AG04449 (cell line): ENCODE data around the gene CHST13.

ENCODE experiments used
- CTCF ChIA-PET: fragments of 350-600 bp; formaldehyde crosslinking; extraction: SDS; loops from one replicate; lab custom pipeline; 2021; ENCODE audit warnings: antibody characterized with exemption; lab: Yijun Ruan, JAX
- POLR2A ChIA-PET: fragments of 400-600, 350-600 bp; formaldehyde crosslinking; extraction: SDS; loops from one replicate; lab custom pipeline; 2020; ENCODE audit warnings: antibody characterized with exemption, inconsistent platforms; lab: Yijun Ruan, JAX
- DNase-seq: peaks from one replicate; pipeline ENCODE4 v3.0.0-alpha.2; 2010; ENCODE audit warnings: low read depth, low spot score
- H3K4me3 ChIP-seq: 2 replicates; pipeline ENCODE4 v1.5.1; 2011; ENCODE audit warnings: low read depth, mild to moderate bottlenecking, control low read depth, low read length
- TF ChIP-seq, protein P1 (sequence below): IDR thresholded peaks from one replicate; pipeline ENCODE4 v1.5.1; 2011; ENCODE audit warnings: mild to moderate bottlenecking, moderate library complexity, low read length, control low read depth, inconsistent platforms; ENCODE audit not compliant: insufficient read depth; ENCODE audit errors: missing control alignments

Gene CHST13

DNA sequence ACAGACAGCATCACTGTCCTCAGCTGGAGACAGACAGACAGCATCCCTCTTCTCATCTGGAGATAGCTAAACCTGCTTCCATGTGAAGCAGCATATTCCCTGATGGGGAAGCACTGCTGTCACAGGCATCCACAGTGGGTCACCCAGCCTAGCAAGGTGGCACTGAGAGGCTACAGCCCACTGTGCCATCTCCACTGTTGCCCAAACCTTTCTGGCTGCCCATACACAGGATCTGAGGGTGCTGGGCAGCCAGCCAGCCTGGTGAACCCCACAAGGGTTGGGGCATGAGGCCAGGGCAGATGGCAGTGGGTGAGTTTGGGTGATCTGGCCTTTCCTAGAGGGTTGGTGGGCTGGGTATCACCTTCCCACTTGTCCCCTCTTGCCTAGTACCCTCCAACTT is 11.7 kb downstream of the CHST13 start:
- POLR2A ChIA-PET, result no interaction called here
- DNase-seq, result no peak

DNA sequence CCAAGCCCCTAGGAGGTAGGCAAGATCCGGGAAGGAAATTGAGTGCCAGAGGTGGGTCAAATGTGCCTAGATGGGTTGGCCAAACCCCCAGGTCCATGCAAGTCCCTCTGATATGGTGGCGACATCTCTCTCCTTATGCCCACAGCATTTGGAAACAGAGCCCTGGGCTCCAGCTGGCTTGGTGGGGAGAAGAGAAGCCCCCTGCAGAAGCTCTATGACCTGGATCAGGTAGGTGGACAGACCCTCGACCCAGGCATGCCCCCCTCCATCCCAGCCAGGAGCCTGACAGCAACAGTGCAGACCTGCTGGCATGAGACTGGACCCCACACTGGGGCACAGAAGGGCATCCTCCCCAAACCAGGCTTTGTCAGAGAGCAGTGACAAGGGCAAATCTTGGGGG is 12.2 kb downstream of the CHST13 start:
- DNase-seq, result no peak
- CTCF ChIA-PET, result interaction anchor here (1.1 to 1.2 kb wide), 2 partner anchors 12 to 402 kb away, joined by 3 read pairs; partner anchors contain the start of gene CHST13
- POLR2A ChIA-PET, result no interaction called here
- TF ChIP-seq, protein P1, sequence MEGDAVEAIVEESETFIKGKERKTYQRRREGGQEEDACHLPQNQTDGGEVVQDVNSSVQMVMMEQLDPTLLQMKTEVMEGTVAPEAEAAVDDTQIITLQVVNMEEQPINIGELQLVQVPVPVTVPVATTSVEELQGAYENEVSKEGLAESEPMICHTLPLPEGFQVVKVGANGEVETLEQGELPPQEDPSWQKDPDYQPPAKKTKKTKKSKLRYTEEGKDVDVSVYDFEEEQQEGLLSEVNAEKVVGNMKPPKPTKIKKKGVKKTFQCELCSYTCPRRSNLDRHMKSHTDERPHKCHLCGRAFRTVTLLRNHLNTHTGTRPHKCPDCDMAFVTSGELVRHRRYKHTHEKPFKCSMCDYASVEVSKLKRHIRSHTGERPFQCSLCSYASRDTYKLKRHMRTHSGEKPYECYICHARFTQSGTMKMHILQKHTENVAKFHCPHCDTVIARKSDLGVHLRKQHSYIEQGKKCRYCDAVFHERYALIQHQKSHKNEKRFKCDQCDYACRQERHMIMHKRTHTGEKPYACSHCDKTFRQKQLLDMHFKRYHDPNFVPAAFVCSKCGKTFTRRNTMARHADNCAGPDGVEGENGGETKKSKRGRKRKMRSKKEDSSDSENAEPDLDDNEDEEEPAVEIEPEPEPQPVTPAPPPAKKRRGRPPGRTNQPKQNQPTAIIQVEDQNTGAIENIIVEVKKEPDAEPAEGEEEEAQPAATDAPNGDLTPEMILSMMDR, result no peak
- H3K4me3 ChIP-seq, result no peak overlapping the region

More for the DNA sequence above, 11.7 kb downstream of the CHST13 start:
- no peak overlapping the region for H3K4me3 ChIP-seq
- TF ChIP-seq, protein P1, result no peak
- CTCF ChIA-PET, result interaction anchor here (1.1 to 1.2 kb wide), 2 partner anchors 12 to 402 kb away, joined by 3 read pairs; partner anchors contain the start of gene CHST13

DNA sequence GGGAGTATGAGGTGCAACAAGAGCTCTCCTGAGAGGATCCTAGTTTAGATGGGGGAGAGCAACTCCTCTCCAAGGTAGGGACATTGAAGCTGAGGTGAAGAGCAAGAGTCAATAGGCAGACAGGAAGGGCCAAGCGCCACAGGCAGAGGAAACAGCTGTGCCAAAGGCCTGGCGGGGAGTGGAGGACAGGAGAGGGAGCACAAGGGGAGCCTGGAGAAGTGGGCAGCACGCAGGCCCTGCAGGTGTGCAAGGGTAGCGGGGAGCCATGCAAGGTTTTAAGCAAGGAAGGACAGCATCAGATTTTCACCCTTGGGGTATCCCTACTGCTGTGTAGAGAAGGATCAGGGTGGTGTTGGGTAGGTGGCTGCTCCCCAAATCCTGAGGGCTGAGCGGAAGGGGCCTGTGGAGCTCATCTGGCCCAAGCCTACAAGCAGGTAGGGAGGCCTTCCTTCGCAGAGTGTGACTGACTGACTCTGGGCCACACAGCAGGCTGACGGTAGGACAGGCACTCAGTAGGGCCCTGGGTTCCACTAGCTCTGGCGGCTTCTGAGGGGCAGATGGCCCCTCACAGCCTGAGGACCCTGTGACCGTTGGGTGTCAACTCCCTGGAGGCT is 13.3 kb downstream of the CHST13 start:
- ChIA-PET CTCF (interaction anchor here (1.2 to 1.9 kb wide), 2 partner anchors 15 to 116 kb away, joined by 4 to 7 read pairs; no protein-coding TSS in a partner anchor), POLR2A (no interaction called here)
- no peak for DNase-seq
- no peak overlapping the region for H3K4me3 ChIP-seq
- TF ChIP-seq, protein P1, result no peak

DNA sequence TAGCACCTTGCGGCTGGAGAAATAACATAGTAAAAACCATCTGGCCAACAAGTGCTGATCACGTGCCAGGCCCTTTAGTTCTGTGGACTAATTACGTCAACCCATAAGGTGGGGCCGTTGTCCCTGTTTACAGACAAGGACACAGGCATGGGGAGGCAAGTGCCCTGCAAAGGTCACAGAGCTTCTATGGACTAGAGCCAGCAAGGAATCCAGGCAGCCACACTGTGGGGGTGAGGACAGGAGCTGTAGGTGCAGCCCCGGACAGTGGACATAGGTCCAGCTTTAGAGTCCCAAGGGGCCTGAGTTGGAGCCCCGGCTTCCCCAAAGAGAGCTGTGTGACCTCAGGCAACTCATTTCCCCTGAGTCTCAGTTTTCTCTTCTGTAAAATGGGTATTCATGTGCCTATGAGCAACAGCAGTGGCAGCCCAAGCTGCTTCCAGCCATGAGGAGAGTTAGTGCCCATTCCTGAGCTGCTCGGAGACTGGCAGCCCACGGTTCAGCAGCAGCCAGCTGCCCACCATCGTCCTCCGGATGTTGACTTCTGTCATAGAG is 13.9 kb downstream of the CHST13 start:
- TF ChIP-seq, protein P1, result no peak
- CTCF ChIA-PET, result interaction anchor here (1.2 to 1.9 kb wide), 2 partner anchors 15 to 116 kb away, joined by 4 to 7 read pairs; no protein-coding TSS in a partner anchor
- no peak for DNase-seq

DNA sequence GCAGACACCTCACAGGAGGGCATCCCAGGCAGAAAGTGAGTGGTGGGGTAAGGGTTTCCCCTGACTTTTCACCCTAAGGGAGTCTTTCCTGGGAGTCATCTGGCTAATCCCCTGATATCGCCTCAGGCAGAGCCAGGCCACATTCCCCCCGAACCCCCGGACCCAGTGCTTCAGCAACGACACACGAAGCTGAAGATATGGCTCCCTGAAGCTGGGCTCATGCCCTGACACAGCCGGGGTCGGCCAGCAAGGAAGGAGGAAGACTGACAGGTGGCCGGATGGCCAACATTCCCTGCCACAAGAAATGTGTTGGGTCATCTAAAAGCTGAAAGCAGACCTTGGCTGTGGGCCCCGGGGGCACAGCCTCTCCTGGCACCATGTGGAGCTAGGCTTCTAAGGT is 14.4 kb downstream of the CHST13 start:
- CTCF ChIA-PET, result interaction anchor here (1.9 kb wide), 1 partner anchor 16 kb away, joined by 7 read pairs; no protein-coding TSS in a partner anchor
- TF ChIP-seq, protein P1, result no peak
- POLR2A ChIA-PET, result no interaction called here
- H3K4me3 ChIP-seq, result no peak overlapping the region
- no peak for DNase-seq

More for the DNA sequence above, 13.9 kb downstream of the CHST13 start:
- H3K4me3 ChIP-seq, result no peak overlapping the region
- POLR2A ChIA-PET, result no interaction called here

DNA sequence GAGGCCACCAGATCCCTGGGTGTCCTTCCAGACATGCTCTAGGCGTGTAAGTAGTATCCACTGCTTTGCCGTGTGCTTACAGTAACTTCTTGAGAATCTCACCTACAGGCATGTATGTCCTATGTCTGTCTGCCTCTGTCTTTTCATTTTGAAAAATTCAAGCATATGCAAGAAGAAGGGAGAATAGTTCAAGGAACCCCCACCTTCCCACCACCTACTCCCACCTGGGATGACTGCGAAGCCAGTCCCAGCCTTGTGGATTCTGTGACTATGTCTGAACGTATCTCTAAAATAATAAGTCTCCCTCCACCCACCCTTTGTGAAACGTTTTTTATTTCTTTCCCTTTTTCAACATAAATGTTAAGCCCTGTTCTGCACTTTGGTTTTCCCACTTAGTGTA is 15.0 kb downstream of the CHST13 start:
- ChIA-PET POLR2A (no interaction called here), CTCF (no interaction called here)
- DNase-seq, result no peak
- no peak overlapping the region for H3K4me3 ChIP-seq
- TF ChIP-seq, protein P1, result no peak
